HG03571 (cell line): ENCODE measurements around the gene SCAMP1.
A peak's percentile ranks its signal among the peaks of the same experiment; 100 is the strongest.
"Not testable (repeated sequence)": the region's sequence is repeated elsewhere in the genome, so short reads cannot be mapped to it uniquely, and the experiment has no call there.

Experiments
- ATAC-seq: cut with Tn5 transposase; IDR thresholded peaks from one replicate; pipeline ENCODE4 v1.9.1; 2021; ENCODE audit not compliant: unreplicated experiment

Gene SCAMP1

GRCh38 chr5:78359831-78360673, at the start of gene SCAMP1:
Gene SCAMP1, plus strand, starts transcription at chr5:78360617. Its CDS starts 55 bp downstream, at chr5:78360672.
- peak; percentile 81 for ATAC-seq

GRCh38 chr5:78317515-78317914, 42.9 kb upstream of the SCAMP1 start:
- no peak for ATAC-seq

- ATAC-seq = no peak
Measured at GRCh38 chr5:78318337-78318736, 42.1 kb upstream of the SCAMP1 start.

- ATAC-seq = no peak
Measured at GRCh38 chr5:78320401-78320800, 40.0 kb upstream of the SCAMP1 start.

GRCh38 chr5:78323241-78323640, 37.2 kb upstream of the SCAMP1 start:
- no peak for ATAC-seq

- ATAC-seq = no peak
Measured at GRCh38 chr5:78326930-78327329, 33.5 kb upstream of the SCAMP1 start.

- no peak for ATAC-seq
Measured at GRCh38 chr5:78327761-78328510, 32.5 kb upstream of the SCAMP1 start.

GRCh38 chr5:78328585-78329173, 31.7 kb upstream of the SCAMP1 start:
- no peak for ATAC-seq

- no peak for ATAC-seq
Measured at GRCh38 chr5:78331523-78332080, 28.8 kb upstream of the SCAMP1 start.

GRCh38 chr5:78334811-78335210, 25.6 kb upstream of the SCAMP1 start:
- ATAC-seq = no peak

GRCh38 chr5:78335976-78336375, 24.4 kb upstream of the SCAMP1 start:
- ATAC-seq = no peak

GRCh38 chr5:78336698-78337097, 23.7 kb upstream of the SCAMP1 start:
- ATAC-seq = no peak

- no peak for ATAC-seq
Measured at GRCh38 chr5:78339617-78340436, 20.6 kb upstream of the SCAMP1 start.

GRCh38 chr5:78341440-78341839, 19.0 kb upstream of the SCAMP1 start:
- no peak for ATAC-seq

GRCh38 chr5:78345485-78345884, 14.9 kb upstream of the SCAMP1 start:
- ATAC-seq = no peak

- no peak for ATAC-seq
Measured at GRCh38 chr5:78353520-78353919, 6.9 kb upstream of the SCAMP1 start.

- ATAC-seq = no peak
Measured at GRCh38 chr5:78354066-78354670, 6.2 kb upstream of the SCAMP1 start.

GRCh38 chr5:78355561-78355960, 4.9 kb upstream of the SCAMP1 start:
- ATAC-seq = no peak

- ATAC-seq = not testable (repeated sequence)
Measured at GRCh38 chr5:78359455-78359830, 974 bp upstream of the SCAMP1 start.

- peak; percentile 6 for ATAC-seq
Measured at GRCh38 chr5:78360674-78360923, 182 bp downstream of the SCAMP1 start.
